Fibroblast of mammary gland (primary cell): Measurements from ENCODE around the gene NOD1.

Source experiments
- DNase-seq: peaks from one replicate; pipeline ENCODE4 v3.0.0-alpha.2; 2010; ENCODE audit warnings: low read depth
- H3K4me3 ChIP-seq: 2 replicates; pipeline ENCODE4 v1.5.1; 2011; ENCODE audit warnings: low read depth, mild to moderate bottlenecking, low read length, moderate library complexity; ENCODE audit not compliant: control insufficient read depth
- CTCF ChIP-seq: conservative IDR thresholded peaks from 2 replicates; pipeline ENCODE4 v1.5.1; 2011; ENCODE audit warnings: low read depth, low read length, inconsistent platforms; ENCODE audit not compliant: control insufficient read depth, insufficient read depth

Gene NOD1

DNA sequence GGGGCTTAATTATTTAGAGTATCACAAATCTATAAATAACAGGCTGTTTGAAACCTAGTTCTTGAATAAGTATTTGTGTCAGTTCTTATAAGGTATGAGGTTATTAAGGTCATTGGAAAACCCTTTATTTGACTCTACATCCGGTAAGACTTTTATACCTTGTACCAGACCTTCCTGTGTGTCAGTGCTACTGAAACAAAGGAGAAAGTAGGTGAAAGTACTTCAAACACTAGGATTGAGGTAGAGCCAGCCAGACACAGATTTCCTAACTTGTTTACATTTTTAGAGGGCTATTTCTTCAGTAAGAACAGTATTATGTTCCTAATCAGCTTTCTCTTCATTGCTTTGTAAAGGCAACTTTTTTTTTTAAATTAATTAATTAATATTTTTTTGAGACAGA is 100.3 kb downstream of the NOD1 start:
- no peak overlapping the region for H3K4me3 ChIP-seq
- no peak for TF ChIP-seq CTCF
- DNase-seq = no peak
